ENCODE measurements around the gene FRMD3.

FRMD3 gene

DNA sequence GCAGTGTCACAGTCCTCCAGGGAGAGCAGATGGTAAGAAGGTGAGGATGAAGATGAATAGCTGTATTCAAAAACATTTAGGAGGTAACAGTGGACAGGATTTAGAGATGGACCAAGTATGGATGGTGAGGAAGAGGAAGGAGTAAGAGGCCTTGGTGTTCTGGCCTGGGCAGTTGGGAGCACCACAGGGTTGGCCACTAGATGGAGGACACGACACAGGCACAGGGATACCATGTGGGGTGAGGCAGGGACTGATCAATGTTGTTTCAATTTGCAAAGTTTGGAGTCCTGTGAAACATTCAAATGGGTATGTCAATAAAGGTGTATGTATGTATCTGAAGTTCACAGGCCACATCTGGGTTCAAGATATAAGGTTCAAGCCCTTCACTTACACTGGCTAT, 334.2 kb downstream of the FRMD3 start:
- in situ Hi-C loops (cut with HindIII; ENCODE audit: low sequenced_read_pairs), result no loop called here

GRCh38 chr9:83200531-83200930, 337.7 kb downstream of the FRMD3 start:
- in situ Hi-C loops (cut with HindIII; ENCODE audit: low sequenced_read_pairs), result no loop called here

DNA sequence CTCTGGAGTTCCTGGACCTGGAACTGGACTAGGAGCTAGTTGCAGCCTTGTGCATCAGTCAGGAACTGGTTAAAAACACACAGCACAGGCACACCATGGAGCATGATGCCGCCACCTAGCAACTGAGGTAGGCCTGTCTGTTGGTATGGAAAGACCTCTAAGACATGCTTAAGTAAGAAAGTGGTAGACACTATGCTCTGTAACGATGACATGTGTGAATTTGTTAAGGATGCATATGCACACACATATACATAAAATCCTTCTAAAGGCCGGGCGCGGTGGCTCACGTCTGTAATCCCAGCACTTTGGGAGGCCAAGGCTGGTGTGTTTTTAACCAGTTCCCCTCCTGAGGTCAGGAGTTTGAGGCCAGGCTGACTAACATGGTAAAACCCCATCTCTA, 338.4 kb downstream of the FRMD3 start:
- in situ Hi-C loops (cut with HindIII; ENCODE audit: low sequenced_read_pairs), result no loop called here

- in situ Hi-C loops (cut with HindIII; ENCODE audit: low sequenced_read_pairs), result no loop called here
These were observed 339.0 kb downstream of the FRMD3 start for GRCh38 chr9:83199240-83199639.

- in situ Hi-C loops (cut with HindIII; ENCODE audit: low sequenced_read_pairs), result no loop called here
These were observed 339.8 kb downstream of the FRMD3 start for GRCh38 chr9:83198371-83198770.

GRCh38 chr9:83197591-83197990, 340.6 kb downstream of the FRMD3 start:
- in situ Hi-C loops (cut with HindIII; ENCODE audit: low sequenced_read_pairs), result no loop called here

- in situ Hi-C loops (cut with HindIII; ENCODE audit: low sequenced_read_pairs), result no loop called here
These were observed 341.3 kb downstream of the FRMD3 start for GRCh38 chr9:83196946-83197345.
